ENCODE results near the gene BRSK1.
A peak's percentile ranks its signal among the peaks of the same experiment; 100 is the strongest.

The BRSK1 gene

DNA sequence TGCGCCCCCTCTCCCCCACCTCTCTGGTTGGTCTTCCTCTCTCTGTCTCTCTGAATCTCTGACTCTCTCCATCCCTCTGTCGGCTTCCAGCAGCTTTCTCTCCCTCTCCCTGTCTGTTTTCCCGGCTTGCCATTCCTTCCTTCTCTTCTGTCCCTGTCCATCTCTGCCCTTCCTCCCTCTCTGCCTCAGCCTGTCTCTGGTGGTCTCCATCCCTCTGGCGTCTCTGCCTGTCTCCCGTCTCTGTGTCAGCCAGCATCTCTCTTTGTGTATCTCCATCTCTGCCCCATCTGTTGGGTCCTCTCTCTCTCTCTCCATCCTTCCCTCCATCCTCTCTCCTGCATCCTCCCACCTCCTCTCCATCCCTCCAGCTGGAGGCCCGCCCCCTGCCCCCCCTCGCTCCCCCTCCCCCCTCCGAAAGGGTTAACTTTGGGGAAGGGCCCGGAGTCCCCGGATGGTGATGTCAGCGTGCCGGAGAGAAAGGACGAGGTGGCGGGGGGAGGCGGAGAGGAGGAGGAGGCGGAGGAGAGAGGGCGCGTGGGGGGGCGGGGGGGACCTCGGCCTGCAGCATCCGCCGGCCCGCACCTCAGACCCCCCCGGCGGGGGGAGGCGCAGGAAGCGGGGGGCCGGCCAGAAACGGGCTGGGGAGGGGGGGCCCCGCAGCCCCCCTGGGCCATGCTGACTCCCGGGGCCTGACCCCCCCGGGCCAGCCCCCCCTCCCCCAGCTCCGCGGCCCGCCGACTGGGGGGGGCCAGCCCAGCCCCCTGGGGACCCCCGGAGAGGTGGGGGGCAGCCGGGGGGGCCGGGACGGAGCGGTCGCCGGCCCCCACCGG lies at the start of gene BRSK1:
Gene BRSK1 (plus strand): TSS at position 450 of the 830 bp plus-strand sequence. CDS start 446 bp downstream, outside the sequence.
- DNase-seq = no peak

DNA sequence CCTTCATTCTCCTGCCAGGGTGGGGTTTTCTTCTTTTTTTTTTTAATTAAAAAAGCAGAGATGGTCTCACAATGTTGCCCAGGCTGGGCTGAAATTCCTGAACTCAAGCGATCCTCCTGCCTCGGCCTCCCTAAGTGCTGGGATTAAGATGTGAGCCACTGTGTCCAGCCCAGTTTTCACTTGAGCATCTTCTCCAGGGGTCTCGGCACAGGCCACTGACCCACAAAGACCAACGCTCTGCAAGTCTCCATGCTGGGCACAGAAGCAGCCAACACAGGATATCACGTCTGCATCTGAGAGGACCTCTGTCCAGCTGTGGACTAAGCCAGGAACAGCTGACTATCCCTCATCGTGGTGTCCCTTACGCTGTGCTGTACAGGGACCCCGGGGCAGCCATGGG lies 45.8 kb upstream of the BRSK1 start:
- DNase-seq = no peak

DNA sequence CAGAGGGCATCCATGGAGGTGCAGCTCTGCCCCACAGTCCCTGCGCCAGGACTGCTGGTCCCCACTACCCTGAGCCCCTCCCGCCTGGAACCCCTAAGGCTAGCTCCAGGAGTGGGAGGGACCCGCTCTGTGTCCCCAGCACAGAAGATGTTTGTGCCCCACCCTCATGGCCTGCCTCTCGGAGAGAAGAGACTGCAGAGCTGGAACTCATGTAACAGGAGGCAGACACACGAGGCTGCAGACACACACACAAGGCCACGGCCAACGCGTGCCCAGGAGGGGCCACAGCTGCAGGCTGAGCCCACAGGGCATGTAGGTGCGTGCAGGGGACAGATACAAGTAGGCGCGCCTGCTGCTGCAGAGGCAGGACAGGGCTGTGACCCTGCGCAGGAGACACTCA lies 44.8 kb upstream of the BRSK1 start:
- no peak for DNase-seq

DNA sequence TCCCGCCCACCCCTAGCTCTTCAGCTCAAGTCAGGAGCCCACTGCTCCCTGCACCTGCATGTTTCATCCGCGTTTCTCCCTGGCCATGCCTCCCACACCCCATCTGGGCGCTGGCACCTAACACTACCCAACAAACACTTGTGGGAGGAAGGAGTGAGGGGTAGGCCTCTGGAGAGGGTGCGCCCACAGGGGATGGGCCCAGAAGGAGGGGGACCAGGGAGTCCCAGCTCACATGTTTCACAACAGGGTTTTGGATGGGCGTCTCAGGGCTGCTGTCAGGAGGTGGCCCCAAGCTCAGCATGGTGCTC lies 43.1 kb upstream of the BRSK1 start:
- DNase-seq = no peak

DNA sequence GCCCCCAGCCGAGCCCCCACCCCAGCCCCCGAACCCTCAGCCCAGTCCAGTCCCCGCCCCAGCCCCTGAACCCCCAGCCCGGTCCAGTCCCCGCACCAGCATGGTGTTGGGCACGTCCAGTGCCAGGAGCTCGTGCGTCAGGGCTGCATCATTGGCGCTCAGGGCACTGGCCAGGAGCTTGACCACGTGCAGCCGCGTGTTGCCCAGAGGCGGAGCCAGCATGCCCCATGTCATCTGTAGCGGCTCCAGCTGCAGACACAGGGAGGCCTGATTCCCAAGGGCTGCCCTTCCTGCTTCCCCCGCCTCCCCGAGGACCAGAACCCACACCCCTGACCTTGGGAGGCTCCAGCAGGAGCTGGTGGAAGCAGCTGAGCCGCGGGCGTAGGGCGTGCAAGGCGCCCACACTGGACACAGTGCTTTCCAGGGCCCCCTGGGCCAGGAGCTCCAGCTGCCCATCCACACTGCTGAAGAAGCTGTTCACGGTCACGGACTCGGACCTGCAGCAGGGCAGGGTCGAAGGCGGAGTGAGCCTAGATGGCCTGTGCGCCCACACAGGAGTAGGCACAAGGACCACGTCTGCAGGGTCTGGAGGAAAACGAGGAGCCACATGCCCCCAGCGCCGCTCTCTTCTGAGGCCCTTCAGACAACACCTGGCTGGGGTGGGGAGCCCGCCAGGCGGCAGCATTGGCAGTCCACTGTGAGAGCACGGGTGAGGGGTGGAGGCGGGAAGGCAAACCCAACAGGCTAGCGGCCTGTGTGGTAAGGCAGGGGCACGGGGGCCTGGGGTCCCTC lies 42.5 kb upstream of the BRSK1 start:
- no peak for DNase-seq

DNA sequence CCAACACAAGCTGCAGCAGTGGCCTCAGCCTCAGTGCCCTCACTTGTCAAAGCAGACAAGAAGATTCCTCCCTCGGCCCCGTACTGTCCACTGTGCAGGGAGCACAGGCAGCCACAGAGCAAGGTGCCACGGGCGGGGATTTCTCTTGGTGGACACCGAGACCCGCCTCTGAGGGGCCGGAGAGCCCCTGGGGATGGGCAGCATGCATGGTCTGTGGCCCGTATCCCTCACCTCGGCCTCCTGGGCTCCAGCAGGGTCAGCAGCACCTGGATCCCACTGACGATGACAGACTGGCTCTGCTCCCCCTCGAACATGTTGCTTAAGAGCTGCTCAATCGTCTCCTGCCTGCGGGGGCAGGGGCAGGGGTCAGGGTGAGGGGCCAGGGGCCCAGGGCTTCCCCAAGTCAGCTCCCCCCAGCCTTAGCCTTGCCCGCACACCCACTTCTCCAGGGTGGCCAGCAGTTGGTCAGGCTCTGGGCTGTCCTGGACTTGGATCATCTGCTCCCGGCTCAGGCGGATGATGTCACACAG lies 41.8 kb upstream of the BRSK1 start:
- DNase-seq = no peak

DNA sequence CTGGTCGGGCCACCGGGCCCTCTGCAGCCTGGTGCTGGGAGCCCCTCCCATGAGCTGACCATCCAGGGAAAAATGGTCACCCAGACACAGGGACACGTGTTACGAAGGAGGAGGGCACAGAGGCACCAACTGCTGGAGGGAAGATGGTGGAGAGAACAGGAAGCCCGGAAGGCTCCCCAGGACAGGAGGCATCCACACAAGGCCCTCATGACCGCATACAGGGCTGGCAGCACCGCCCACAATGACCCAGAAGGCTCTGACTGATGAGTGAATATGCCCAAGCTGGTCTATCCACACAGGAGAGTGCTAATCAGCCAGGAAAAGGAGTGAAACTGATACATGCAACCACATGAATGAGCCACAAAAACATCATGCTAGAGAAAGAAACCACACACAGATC lies 41.3 kb upstream of the BRSK1 start:
- no peak for DNase-seq

DNA sequence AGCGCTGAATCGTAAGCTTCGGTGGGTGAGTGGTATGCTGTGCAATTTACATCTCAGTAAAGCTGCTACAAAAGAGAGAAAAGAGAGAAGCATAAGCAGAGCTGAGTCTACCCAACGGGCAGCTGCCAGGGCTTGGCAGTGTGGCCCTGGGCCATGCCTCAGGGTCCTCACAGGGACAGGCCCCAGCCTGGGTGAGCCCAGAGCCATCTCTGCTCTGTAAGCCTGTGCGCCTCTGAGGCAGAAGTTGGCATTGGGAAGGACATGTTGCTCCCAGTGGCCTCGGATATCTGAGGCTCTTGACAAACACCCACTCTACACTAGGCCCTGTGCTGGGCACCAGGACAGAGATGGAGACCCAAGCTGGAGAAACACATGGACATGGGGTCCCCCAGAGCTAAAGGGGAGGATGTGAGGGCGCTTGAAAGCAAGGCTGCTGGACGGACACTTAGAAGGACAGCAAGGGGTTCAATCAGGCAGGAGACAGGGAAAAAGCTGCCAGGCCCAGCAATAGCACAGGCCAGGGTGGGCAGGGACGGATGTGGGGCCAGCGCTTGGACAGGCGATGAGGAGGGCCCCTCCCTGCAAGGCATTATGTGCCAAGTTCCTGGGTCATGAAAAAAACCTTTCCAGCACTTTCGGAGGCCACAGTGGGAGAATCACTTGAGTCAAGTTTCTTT lies 39.7 kb upstream of the BRSK1 start:
- no peak for DNase-seq

DNA sequence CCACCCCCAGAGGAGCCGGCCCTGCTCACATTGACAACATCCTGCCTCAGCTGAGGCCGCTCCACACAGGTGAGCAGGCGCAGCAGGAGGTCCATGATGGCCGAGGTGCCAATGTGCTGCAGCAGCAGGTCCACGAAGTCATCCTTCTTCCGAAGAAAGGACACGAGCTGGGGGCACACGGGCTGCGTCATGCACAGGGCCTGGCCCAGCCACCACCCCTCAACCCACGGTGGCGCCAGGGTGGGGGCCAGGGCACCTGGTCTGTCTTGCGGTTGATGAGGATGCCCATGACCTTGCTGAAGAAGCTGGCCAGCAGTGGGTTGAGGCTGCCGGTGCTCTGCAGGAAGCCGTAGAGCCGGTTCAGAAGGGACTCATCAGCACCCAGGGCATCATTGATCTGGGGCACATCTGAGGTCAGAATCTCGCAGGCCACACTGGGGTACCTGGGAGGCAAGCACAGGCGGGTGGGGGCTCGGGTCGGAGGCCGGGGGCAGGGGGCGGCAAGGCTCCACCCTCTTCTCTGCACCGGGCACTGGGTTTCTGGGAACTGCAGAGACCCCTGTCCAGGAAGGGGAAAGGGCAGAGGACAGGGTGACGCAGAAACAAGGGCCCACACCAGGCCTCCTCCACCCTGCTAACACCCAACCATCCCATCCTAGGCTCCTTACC lies 38.4 kb upstream of the BRSK1 start:
- no peak for DNase-seq

DNA sequence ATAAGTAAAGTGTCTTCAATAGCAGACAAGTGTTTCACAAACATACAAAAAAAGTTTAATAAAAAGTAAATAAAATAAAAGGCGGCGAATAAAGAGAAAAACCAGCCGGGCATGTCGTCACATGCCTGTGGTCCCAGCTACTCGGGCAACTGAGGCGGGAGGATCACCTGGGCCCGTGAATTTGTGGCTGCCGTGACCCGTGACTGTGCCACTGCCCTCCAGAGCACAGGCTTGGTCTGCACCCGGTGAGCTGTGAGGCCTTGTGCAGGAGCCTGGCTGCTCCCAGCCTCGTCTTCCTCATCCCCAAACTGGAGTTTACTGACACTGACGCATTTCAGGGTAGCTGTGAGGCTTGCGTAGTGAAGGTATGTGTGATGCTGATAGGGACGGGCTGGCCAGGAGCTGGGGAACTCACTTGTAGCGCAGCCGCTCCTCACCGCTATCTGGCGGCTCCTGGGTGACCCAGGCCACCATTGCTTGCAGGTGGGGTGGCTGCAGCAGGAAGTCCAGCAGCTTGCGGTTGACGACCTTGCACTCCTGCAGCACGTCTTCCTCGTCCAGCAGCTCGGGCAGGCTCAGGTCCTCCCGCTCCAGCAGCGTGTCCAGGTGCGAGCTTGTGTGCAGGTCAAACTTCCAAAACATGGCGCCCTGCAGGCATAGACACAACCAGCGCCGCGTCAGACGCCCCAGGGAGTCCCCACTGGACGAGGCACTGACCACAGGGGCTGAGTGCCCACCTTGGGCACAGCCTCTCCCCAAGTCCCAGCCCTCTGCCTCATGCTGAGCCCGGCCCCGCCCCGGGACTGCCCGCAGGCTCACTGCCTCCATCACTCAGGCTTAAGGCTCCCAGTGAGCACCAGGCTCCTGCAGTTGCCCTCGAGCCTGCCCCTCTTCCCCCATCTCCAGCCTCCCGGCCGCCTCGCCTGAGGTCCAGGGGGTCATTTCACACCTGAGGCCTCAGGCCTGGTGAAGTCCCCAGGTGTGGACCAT lies 37.0 kb upstream of the BRSK1 start:
- no peak for DNase-seq

DNA sequence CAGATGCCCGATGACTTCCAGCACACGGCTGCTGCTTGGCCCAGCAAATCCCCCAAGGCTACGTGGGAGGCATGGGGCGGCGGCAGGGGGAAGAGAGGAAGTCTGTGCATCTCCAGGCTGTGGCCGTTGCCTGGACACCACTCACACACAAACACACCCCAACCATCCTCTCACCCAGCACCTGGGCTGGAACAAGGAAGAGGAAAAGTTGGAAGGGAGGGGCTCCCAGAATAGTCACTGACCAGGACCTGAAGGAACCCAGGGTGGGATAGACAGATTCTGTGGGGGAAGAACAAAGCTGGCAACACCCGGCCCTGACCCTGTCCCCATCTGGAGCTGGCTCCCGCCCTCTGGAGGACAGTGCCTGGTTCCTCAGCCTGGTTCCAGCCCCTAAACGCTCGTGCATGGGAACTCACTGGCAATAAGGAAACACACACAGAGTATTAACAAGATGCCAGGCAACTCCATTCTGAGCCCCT lies 36.1 kb upstream of the BRSK1 start:
- DNase-seq = peak; percentile 65 to 72

DNA sequence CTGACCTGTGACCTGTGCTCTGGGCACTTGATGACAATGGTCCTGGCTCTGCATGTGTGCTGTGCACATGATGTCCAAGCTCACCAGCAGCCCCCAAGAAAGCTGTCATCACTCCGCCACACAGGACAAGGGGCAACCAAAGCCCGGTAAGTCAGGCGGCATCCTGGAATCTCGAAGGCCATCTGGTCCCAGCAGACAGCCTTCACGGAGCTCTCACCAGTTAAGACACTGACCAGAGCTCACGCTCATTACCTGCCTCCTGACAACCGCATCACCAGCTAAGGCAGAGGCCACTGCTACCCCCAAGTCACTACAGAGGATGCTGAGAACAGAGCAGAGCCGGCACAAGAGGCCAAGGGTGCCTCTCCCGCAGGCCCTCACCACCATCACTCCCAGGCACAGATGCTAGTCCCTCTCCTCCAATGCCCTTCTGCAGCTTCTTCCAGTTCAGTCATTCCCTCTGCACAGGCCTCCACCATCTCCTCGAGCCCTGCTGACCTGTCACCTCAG lies 35.6 kb upstream of the BRSK1 start:
- DNase-seq = no peak

DNA sequence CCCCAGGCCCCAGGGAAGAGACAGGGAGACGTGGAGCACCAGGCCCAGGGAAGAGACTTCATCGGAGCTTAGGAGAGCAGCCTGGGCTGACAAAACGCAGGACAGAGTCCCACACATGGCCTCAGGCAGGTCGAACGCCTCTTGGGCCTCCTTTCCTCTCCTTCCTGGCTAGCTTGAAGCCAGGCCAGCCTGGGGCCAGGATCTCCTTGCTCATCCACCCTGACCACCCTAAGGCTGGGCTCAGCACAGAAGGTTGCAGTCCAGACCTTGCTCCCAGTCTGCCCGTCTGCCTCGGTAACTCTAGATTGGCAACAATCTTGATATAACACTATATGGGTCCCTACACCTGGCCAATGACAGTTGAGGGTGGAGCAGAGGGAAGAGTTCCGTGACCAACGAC lies 35.1 kb upstream of the BRSK1 start:
- DNase-seq = no peak

DNA sequence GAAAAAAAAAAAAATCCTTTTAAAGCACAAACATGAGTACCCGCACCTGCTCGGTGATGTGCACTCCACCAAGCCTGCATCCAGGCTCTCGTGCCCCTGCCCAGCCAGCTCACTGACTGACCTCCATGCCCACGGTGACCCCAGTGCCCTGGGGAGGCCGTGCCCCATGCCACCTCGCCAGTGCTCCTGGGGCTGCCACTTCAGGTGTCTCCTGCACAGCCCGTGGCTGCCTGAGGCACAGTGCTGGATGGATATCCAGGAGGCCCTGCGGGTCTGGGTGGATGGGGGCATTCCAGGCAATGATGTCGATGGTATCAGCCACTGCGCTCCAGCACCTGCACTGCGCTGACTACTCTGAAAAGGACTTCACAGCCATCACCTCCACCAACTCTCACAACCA lies 34.0 kb upstream of the BRSK1 start:
- no peak for DNase-seq

DNA sequence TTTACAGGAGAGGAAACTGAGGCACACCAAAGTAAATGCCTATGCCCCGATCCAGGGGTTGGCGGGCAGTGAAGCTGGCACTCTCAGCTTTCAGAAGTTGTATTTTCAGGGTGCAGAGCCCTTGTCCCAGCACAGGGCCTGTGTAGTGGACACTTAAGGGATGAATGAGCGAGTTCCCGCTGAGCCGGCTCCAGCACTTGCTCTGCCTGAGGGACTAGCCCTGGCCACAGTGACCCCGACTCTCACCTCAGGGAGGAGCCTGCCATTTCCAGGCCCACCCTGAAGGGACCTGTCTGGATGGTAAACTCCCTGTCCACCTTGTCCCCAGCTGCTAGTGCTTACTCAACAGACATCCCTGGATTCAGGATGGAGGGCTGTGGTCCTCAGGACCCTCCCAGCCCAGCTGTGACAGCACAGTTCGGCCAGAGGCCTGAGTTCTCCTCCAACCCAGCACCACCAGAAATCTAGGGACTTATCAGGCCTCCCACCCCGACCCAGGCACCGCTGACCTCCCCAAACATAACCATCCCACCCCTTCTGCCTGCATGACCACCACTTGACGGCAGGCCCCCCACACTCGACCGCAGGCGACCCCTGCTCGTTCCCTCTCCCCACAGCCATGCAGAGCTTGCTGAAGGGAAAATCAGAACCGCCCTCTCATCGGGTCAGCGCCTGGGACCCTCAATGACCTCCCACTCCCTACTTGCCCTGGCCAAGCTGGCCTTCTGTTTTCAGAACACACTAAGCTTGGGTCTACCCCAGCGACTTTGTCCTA lies 33.3 kb upstream of the BRSK1 start:
- no peak for DNase-seq

DNA sequence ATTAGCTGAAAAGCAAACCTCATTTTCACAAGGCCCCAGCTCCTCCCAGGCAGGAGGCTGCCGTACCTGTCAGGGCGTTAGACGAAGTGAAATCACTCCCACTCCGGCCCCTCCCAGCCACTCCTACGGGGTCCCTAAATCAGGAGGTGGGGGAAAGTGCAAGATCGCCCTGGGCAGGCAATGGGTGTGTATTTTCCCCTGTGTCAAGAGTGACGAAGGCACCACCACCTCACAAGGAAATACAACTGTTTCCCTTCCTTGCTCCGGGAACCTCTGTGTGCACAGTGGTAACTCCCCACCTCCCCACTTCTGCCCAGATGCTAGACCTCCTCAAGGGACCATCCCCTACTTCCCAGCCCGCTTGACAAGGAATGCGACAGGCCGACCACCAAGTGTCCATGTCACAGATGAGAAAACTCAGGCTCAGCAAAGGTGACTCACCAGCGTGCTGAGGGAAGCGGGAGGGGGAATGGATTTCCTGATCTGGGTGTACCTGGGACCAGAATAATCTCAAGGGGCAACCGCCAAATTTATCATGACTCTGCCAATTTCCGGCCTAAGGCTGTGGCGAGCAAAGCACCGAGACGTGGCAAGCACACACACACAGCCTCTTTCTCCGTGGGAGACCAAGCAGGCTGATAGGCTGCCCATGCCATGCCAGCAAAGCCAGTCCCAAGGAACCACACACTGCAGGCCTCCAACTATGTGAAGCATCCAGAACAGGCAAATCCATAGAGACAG lies 32.3 kb upstream of the BRSK1 start:
- peak; percentile 62 to 71 for DNase-seq

DNA sequence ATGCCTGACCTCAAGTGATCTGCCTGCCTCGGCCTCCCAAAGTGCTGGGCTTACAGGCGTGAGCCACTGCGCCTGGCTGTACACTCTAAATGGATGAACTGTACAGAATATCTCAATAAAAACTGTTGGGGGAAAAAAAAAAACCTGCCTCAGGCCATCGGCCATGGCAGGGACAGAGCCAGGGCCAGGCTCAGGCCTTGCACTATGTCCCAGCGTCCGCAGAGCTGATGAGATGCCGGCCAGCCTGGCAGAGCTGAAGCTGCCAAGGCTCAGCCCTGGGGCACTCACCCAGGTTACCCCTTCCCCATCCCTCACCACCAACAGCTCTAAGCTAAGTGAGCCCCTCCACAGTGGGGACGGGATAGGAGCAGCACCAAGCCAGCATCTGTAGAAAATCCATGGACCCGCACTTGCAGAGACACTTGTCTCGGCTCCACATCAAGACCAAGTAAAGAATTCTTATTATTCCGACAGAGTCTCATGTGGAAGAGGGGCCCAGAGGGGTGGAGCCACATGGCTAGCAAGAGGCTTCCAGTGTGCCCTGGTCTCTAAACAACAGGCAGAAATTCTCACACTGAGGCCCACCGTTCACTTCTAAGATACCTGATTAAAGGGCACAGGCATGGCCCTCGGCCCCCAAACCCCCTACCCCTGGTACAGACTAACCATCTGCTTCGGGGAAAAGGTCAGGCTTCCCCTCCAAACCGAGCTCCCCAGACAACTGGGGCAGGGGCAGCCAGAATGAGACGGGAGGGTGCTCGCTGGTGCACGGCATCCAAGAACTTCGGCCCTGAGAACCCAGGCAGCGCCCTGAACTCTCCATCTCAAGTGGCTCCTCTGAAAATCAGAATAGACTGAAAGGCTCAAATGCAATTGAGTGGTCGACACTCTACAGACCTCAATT lies 30.8 kb upstream of the BRSK1 start:
- no peak for DNase-seq

DNA sequence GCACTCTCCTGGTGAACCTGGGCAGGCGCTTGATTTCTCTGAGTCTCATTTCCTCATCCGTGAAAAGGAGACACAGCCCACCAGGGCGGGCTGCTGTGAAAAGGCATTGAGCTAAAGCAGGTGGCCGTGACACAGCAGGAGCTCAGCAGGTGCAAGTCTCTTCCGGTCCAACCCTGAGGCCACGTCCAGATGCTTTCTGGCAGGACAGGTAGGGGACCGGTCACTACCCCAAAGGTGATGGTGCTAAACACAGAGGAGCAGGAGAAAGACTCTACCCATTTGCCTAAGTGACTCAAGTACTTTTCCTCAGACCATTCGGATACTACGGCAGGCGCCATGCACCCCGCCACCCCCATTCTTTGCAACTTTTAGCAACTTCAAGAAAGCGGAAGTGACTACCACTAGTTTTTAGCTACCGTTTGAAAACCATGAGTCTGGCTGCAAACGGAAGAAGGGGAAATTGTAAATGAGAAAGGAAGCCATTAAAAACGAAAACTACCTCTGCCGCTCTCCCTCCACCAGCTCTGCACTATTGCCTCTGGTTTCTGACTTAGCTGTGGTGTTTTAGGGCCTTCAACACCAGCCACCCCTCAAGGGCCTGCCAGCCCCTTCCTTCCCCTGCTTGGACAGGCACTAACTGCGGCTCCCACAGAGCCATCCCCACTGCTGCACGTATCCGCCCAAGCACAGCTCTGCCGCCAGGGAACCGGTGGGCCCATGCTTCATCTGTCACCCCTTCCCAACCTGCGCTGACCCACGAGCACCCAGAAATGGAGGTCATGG lies 29.8 kb upstream of the BRSK1 start:
- peak; percentile 96 to 97 for DNase-seq

Measured in Kasumi-1 (cell line).